ENCODE results near the gene CCDC167. TPM values are rescaled to one million over a fixed set of nuclear protein-coding genes. Genes with fewer than 3 reads are reported as not detected.

CCDC167 gene
- total and polyA plus RNA-seq, 2 of the 8 experiments (the other 6 are each of a cell fraction or from before 2014, with no cell fraction given) = 11.0 to 26.5 TPM

GRCh38 chr6:37517411-37517812 is 17.7 kb upstream of the CCDC167 start:
- peak overlapping the region; percentile 27; the same call in 1 of the 2 replicates for H2AFZ ChIP-seq (ENCODE audit: low read length)
- no peak overlapping the region for H2BK15ac ChIP-seq (ENCODE audit: low read length)
- POLR2A ChIA-PET (ENCODE audit: partially characterized antibody) = interaction anchor here (1.5 to 1.7 kb wide), 2 partner anchors 8 to 19 kb away, joined by 5 to 6 read pairs; no protein-coding TSS in a partner anchor
- H2BK120ac ChIP-seq (replicated peaks; ENCODE audit: low read depth, low read length) = no peak overlapping the region
- H3K18ac ChIP-seq (ENCODE audit: extremely low read depth, low read length) = no peak overlapping the region
- H3K4ac ChIP-seq (replicated peaks; ENCODE audit: insufficient read length, low read depth, low read length) = no peak overlapping the region
- H3K56ac ChIP-seq (replicated peaks; ENCODE audit: insufficient read length, low read depth, low read length) = no peak overlapping the region
- peaks cover 0 to 12% (median 8%) of the 10 kb centered on the region in 4 experiments; a peak in 6 of 7 replicates for H3K27me3 ChIP-seq (replicated peaks in 1 of 4; ENCODE audit: control insufficient read depth in 3 of 4, extremely low read depth in 1 of 4, insufficient read depth in 3 of 4, low read length in 3 of 4)
- CTCF ChIA-PET (ENCODE audit: partially characterized antibody) = interaction anchor here (0.7 to 2.4 kb wide), 11 partner anchors 9 to 137 kb away, joined by 3 to 11 read pairs (median 5); no protein-coding TSS in a partner anchor
- no peak overlapping the region for H3K4me3 ChIP-seq (ENCODE audit: extremely low read depth in 1 of 4, insufficient read depth in 2 of 4, low read depth in 3 of 4, low read length in 4 of 4)
- H2AK5ac ChIP-seq (ENCODE audit: low read depth, low read length) = no peak overlapping the region
- WGBS, 2 experiments (ENCODE audit: extremely low coverage in 1 of 2, insufficient coverage in 1 of 2, insufficient read length in 1 of 2, insufficient replicate concordance in 2 of 2, low coverage in 1 of 2, low lambda C conversion rate in 2 of 2, missing lambda C conversion rate in 1 of 2) = 86% methylated on average over 11 of the region's 11 CpGs; no CpG with 5 or more reads in 1 of the 2 experiments
- no peak overlapping the region for H2BK5ac ChIP-seq (ENCODE audit: low read depth, low read length)
- no peak for FAIRE-seq
- no peak overlapping the region for H4K5ac ChIP-seq (ENCODE audit: insufficient read length, low read depth, low read length)
- H4K91ac ChIP-seq (replicated peaks; ENCODE audit: insufficient read length, low read length) = no peak overlapping the region
- H4K20me1 ChIP-seq (replicated peaks in 1 of 2; ENCODE audit: control insufficient read depth in 1 of 2, insufficient read depth in 2 of 2, low read length in 2 of 2) = no peaks in the 10 kb centered on the region
- no peak overlapping the region for H4K8ac ChIP-seq (ENCODE audit: extremely low read depth, insufficient read depth, low read length)
- no peak overlapping the region for H2BK20ac ChIP-seq (ENCODE audit: low read length)
- H2BK12ac ChIP-seq (ENCODE audit: low read depth, low read length) = peak overlapping the region; percentile 68; the same call in 1 of the 2 replicates
- no peak overlapping the region for H3K14ac ChIP-seq (ENCODE audit: insufficient read length)
- no peak for DNase-seq (ENCODE audit: low read depth in 1 of 2, low spot score in 2 of 2)
- H3K23ac ChIP-seq (ENCODE audit: insufficient read length) = no peak overlapping the region
- H3K9me3 ChIP-seq (ENCODE audit: insufficient read depth in 2 of 2, low read depth in 1 of 2, low read length in 1 of 2) = no peaks in the 10 kb centered on the region
- H3K79me2 ChIP-seq (ENCODE audit: control insufficient read depth in 1 of 2, insufficient read depth in 2 of 2, low read length in 2 of 2) = no peaks in the 10 kb centered on the region
- no peak overlapping the region for H3K4me2 ChIP-seq (ENCODE audit: insufficient read depth in 1 of 2, low read depth in 2 of 2, low read length in 2 of 2)
- H3K36me3 ChIP-seq (ENCODE audit: control insufficient read depth in 2 of 4, insufficient read depth in 4 of 4, low read length in 3 of 4) = no peaks in the 10 kb centered on the region
- H3K27ac ChIP-seq (ENCODE audit: low read depth, low read length) = no peak overlapping the region
- no peak overlapping the region for H3K9ac ChIP-seq (replicated peaks in 1 of 4; ENCODE audit: extremely low read depth in 1 of 4, low read depth in 3 of 4, low read length in 3 of 4)
- H3K4me1 ChIP-seq (replicated peaks in 1 of 4; ENCODE audit: control insufficient read depth in 3 of 4, insufficient read depth in 4 of 4, low read length in 3 of 4) = peaks cover 2 to 36% (median 28%) of the 10 kb centered on the region in 4 experiments
- peaks cover 2% of the 10 kb centered on the region for H3K23me2 ChIP-seq (ENCODE audit: low read depth, low read length)
- H3K79me1 ChIP-seq (ENCODE audit: low read depth, low read length) = no peaks in the 10 kb centered on the region
- no peak for TF ChIP-seq CBX8 (IDR thresholded peaks at IDR 0.05; ENCODE audit: borderline replicate concordance, low read depth, low read length)
- TF ChIP-seq ATF3 (IDR thresholded peaks at IDR 0.05; ENCODE audit: insufficient read depth, low read depth, low read length) = no peak
- TF ChIP-seq BACH1 (IDR thresholded peaks at IDR 0.05; ENCODE audit: low read length) = no peak
- TF ChIP-seq TAF7 (optimal IDR thresholded peaks at IDR 0.05; ENCODE audit: borderline replicate concordance, low read depth, low read length) = no peak
- TF ChIP-seq, protein P1, sequence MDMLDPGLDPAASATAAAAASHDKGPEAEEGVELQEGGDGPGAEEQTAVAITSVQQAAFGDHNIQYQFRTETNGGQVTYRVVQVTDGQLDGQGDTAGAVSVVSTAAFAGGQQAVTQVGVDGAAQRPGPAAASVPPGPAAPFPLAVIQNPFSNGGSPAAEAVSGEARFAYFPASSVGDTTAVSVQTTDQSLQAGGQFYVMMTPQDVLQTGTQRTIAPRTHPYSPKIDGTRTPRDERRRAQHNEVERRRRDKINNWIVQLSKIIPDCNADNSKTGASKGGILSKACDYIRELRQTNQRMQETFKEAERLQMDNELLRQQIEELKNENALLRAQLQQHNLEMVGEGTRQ (IDR thresholded peaks at IDR 0.05; ENCODE audit: low read length) = no peak
- no peak for TF ChIP-seq BCL11A (IDR thresholded peaks at IDR 0.05; ENCODE audit: low read depth in 2 of 2, low read length in 2 of 2)
- TF ChIP-seq KDM1A (IDR thresholded peaks at IDR 0.05; ENCODE audit: borderline replicate concordance, low read length) = no peak
- TF ChIP-seq SP1 (IDR thresholded peaks at IDR 0.05; ENCODE audit: low read depth, low read length) = no peak
- TF ChIP-seq GABPA (IDR thresholded peaks at IDR 0.05; ENCODE audit: borderline replicate concordance, insufficient read depth, low read length) = no peak
- TF ChIP-seq TEAD4 (IDR thresholded peaks at IDR 0.05; ENCODE audit: low read depth, low read length) = no peak
- no peak for TF ChIP-seq JUN (IDR thresholded peaks at IDR 0.05; ENCODE audit: low read depth, low read length)
- no peak for TF ChIP-seq RNF2 (IDR thresholded peaks at IDR 0.05; ENCODE audit: borderline replicate concordance, low read depth, low read length, missing control alignments, poor library complexity, severe bottlenecking)
